Activated CD4-positive, alpha-beta T cell treated with anti-CD3 and anti-CD28 coated beads, Interleukin-2, amount 10 ng/mL, durations not matched to agents 7 days and 5 days (primary cell): ENCODE measurements around the gene NRXN2. TPM values are rescaled to one million over a fixed set of nuclear protein-coding genes. Genes with fewer than 3 reads are reported as not detected.
"Not testable (repeated sequence)": the region's sequence is repeated elsewhere in the genome, so short reads cannot be mapped to it uniquely, and the experiment has no call there.

Experiments used
- CTCF ChIA-PET: fragments of 350-600 bp; sonication (Branson Sonifier 250); formaldehyde crosslinking; loops from one replicate; lab custom pipeline; 2021; ENCODE audit warnings: antibody characterized with exemption; lab: Charles Lee
- POLR2A ChIA-PET: fragments of 350-600 bp; sonication (Branson Sonifier 250); formaldehyde crosslinking; loops from one replicate; lab custom pipeline; 2021; ENCODE audit warnings: antibody characterized with exemption; lab: Charles Lee
- DNase-seq: peaks from one replicate; pipeline ENCODE4 v3.0.0-alpha.2; 2020
- H3K27ac Mint-ChIP-seq: one replicate; pipeline ENCODE4 v1.8.0; 2021; ENCODE audit warnings: mild to moderate bottlenecking, moderate library complexity, mixed read lengths
- H3K27me3 Mint-ChIP-seq: one replicate; pipeline ENCODE4 v1.8.0; 2021; ENCODE audit warnings: mixed read lengths
- H3K36me3 Mint-ChIP-seq: one replicate; pipeline ENCODE4 v1.8.0; 2021; ENCODE audit warnings: low read depth, mixed read lengths
- H3K4me1 Mint-ChIP-seq: one replicate; pipeline ENCODE4 v1.8.0; 2021; ENCODE audit warnings: mixed read lengths
- H3K4me3 Mint-ChIP-seq: one replicate; pipeline ENCODE4 v1.8.0; 2021; ENCODE audit warnings: mild to moderate bottlenecking, moderate library complexity, mixed read lengths
- H3K9me3 Mint-ChIP-seq: one replicate; pipeline ENCODE4 v1.8.0; 2021; ENCODE audit warnings: mixed read lengths
- total RNA-seq, 2 experiments: library from RNA; stranded (reverse); gene quantifications; one replicate each; pipeline ENCODE4 v1.2.3, GENCODE V29; 2021

Gene NRXN2
- total RNA-seq, 2 experiments from 2014 or later = 0.07 to 0.15 TPM

DNA sequence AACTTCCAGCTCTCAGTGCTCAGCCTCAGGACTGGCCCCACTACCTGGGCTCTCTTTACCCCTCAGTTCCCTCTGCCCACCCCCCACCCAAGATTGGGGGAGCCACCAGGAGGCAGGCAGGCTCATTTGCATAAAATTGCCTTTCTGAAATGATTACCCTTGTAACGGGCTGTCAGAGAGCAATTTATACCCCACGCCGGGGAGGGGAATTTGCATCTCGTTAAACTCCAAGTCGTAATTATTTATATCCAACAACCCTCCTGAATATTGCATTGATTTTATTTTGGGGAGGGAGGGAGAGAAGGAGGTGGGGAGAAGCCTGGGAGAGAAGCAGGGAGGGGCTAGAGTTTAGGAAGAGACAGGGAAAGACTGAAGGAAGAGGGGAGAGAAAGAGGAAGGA, 8.3 kb downstream of the NRXN2 start:
- H3K4me1 Mint-ChIP-seq = peaks cover 16% of the 10 kb centered on the region
- peaks cover 72% of the 10 kb centered on the region for H3K27me3 Mint-ChIP-seq
- no peak overlapping the region for H3K27ac Mint-ChIP-seq
- no peaks in the 10 kb centered on the region for H3K9me3 Mint-ChIP-seq
- H3K36me3 Mint-ChIP-seq = no peaks in the 10 kb centered on the region
- ChIA-PET CTCF (no interaction called here), POLR2A (no interaction called here)
- no peak overlapping the region for H3K4me3 Mint-ChIP-seq
- DNase-seq = no peak

DNA sequence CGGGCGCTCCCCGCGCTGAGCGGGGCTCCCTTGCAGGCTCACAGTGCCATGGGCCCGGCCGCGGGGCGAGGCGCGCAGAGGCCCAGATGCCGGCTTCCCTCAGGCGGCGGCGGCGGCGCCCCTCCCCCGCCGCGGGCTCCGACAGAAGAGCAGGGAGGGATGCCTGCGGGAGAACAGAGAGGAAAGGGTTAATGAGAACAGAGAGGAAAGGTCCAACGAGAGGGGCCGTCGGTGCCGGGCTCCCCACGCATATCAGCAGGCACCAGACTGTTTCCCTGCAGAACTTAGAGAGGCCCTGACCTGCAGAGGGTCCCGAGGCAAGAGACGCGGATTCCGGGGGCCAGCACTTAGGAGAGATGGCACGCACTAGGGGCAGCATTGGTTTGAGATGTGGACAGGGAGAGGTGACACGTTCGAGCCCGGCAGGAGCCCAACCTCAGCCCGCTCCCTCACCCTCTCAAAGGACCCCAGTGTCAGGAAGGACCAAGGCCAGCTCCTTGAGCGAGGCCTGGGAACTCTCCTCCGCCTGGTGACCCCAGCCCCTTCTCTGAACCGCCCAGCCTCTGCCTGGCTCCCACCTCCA, 9.1 kb downstream of the NRXN2 start:
- DNase-seq = no peak
- H3K27ac Mint-ChIP-seq = no peak overlapping the region
- CTCF ChIA-PET = no interaction called here
- H3K4me1 Mint-ChIP-seq = peaks cover 16% of the 10 kb centered on the region
- no peaks in the 10 kb centered on the region for H3K9me3 Mint-ChIP-seq
- no peaks in the 10 kb centered on the region for H3K36me3 Mint-ChIP-seq
- POLR2A ChIA-PET = no interaction called here
- no peak overlapping the region for H3K4me3 Mint-ChIP-seq
- peaks cover 70% of the 10 kb centered on the region for H3K27me3 Mint-ChIP-seq

DNA sequence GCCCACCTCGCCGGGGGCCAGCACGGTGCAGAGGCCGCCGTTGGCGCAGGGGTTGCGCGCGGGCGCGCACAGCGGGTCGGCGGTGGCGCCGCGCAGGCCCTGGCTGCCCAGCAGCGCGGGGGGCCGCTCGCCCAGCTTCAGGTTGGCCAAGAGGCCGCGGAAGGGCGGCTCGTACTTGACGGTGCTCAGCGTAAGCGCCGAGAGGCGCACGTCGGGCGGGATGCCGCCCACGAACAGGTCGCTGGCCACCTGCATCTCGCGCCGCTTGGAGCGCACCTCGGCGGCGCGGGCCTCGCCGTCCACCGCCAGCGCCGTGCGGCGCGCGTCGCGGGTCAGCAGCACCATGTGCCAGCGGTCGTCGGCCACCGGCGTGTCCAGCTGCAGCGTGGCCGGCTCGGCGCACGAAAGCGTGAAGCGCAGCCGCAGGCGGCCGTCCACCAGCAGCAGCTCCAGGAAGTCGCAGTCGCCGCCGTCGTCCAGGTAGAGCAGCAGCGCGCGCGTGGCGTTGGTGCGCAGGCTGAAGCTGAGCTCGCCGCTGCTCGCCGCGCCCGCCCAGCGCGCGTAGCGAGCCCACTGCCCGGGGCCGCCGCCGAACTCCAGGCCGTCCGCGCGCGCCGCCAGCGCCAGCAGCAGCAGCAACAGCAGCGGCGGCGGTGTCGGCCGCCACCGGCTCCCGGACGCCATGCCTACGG, 9.8 kb downstream of the NRXN2 start:
- Mint-ChIP-seq H3K27ac (no peak overlapping the region), H3K4me1 (peaks cover 16% of the 10 kb centered on the region), H3K27me3 (peaks cover 70% of the 10 kb centered on the region), H3K9me3 (no peaks in the 10 kb centered on the region), H3K4me3 (no peak overlapping the region), H3K36me3 (no peaks in the 10 kb centered on the region)
- no peak for DNase-seq
- CTCF ChIA-PET = no interaction called here
- POLR2A ChIA-PET = no interaction called here

DNA sequence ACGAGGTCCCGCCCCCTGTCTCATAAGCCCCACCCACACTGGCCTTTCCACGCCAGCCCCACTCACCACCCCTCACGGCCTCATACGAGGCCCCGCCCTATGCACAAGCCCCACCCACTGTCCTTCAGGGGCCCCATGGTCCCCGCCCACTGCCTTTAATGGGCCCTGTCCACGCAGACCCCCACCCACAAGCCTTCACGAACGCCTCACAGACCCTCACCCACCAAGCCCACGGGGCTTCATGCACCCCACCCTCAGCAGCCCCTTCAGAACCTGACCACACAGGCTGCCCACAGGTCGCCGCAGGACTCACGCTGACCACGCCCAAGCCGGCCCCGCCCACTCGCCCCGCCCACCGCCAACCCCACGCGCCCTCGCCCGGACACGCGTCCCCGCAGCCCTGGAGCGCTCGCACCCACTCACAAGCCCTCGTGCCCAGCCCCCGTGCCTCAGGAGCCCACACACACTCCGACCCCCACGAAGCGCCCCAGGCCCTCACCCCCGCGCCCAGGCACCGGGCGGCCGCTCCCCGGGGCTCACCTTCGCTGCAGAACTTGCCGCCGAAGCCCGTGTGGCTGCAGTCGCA, 10.5 kb downstream of the NRXN2 start:
- POLR2A ChIA-PET = no interaction called here
- CTCF ChIA-PET = no interaction called here
- no peak for DNase-seq
- H3K4me1 Mint-ChIP-seq = peaks cover 16% of the 10 kb centered on the region
- no peaks in the 10 kb centered on the region for H3K36me3 Mint-ChIP-seq
- H3K9me3 Mint-ChIP-seq = no peaks in the 10 kb centered on the region
- H3K27me3 Mint-ChIP-seq = peaks cover 68% of the 10 kb centered on the region
- H3K27ac Mint-ChIP-seq = no peak overlapping the region
- H3K4me3 Mint-ChIP-seq = no peak overlapping the region

DNA sequence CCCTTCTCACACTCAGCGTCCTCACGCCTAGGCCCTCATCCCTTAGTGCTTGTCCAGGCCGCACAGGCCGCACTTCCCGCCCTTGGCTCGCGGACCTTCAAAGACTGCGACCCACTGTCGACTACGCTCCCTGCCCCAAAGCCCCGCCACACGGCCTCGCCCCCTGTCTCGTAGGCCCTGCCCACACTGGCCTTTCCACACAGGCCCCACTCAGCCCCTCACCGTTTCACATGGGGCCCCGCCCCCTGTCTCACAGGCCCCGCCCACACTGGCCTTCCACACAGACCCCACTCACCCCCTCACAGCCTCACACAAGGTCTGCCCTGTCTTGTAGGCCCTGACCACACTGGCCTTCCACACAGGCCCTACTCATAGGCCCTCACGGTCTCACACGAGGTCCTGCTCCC, 11.0 kb downstream of the NRXN2 start:
- Mint-ChIP-seq H3K27me3 (peaks cover 62% of the 10 kb centered on the region), H3K4me1 (peaks cover 16% of the 10 kb centered on the region), H3K27ac (peak overlapping the region; percentile 50), H3K36me3 (no peaks in the 10 kb centered on the region), H3K9me3 (no peaks in the 10 kb centered on the region), H3K4me3 (no peak overlapping the region)
- CTCF ChIA-PET = no interaction called here
- no peak for DNase-seq
- POLR2A ChIA-PET = no interaction called here

DNA sequence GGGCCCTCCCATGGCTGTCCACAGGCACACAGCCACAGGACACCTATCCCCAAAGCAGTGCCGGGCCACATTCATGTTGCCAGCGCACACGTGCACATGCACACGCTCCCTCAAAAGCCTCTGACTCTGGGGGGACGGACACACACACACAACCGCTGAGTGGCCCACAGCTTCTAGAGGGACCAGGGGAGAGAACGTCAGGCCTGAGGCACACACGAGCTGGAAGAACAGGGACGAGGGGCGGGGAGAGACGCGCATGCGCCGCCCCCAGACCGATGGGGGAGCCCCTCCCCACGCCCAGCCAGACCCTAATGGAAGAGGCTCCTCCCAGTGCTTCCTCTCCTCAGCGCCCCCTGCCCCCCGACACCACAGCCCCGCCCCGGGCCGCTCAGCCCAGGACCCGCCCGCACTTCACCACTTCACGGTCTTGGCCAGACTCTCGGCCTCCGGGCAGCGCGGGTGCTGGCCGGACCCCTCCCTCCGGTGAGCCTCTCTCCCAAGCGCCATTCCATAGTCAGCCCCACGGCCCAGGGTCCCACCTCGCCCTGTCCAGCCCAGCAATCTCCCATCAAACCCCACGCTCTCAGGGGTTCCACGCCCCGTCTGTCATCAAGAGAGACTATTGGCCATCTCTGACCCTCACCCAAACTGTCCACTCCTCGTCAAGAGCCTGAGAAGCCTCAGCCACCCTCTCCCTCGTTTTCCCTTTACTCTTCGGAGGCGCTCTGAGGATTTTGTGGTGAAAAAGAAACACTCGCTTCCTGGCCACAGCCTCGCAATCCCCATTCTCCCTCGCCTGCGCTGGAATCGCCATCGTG, 11.7 kb downstream of the NRXN2 start:
- no peaks in the 10 kb centered on the region for H3K9me3 Mint-ChIP-seq
- peak overlapping the region; percentile 50 for H3K27ac Mint-ChIP-seq
- no peaks in the 10 kb centered on the region for H3K36me3 Mint-ChIP-seq
- peaks cover 16% of the 10 kb centered on the region for H3K4me1 Mint-ChIP-seq
- peaks cover 61% of the 10 kb centered on the region for H3K27me3 Mint-ChIP-seq
- CTCF ChIA-PET = no interaction called here
- POLR2A ChIA-PET = no interaction called here
- H3K4me3 Mint-ChIP-seq = no peak overlapping the region
- DNase-seq = no peak

DNA sequence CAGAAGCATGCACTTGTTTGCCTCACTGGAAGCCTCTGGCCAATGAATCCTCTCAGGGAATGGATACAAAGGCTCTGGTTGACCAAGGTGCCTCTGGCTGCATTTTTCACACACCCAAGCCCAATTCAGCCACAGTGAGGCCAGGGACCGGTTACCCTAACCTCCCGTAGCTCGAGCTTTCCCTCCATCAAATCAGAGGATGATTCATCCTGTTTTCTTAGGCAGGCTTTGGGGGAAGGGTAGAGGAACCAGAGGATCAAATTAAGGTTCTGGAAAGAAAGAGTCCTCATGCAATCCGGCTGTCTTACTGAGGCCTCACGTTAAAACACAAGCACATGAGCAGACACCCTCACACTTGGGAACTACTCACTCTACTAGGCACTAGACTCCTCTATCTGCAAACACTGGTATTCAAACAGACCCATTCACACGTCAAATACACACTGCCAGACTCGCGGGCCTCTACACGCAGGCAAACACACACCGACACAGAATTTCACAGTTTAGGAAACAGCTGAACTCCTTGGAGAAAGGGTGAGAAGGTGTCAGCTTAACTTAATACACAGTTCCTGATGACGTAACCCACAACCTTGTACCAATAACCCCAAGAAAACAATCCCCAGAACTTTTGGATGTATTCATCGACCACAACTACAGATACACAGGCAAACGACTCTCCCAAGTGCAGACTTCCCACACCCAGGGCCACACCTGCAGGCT, 12.4 kb downstream of the NRXN2 start:
- no peaks in the 10 kb centered on the region for H3K36me3 Mint-ChIP-seq
- ChIA-PET CTCF (interaction anchor here (0.6 to 1.6 kb wide), 2 partner anchors 9 to 151 kb away, joined by 3 read pairs; no protein-coding TSS in a partner anchor), POLR2A (no interaction called here)
- peaks cover 16% of the 10 kb centered on the region for H3K4me1 Mint-ChIP-seq
- no peaks in the 10 kb centered on the region for H3K9me3 Mint-ChIP-seq
- peaks cover 56% of the 10 kb centered on the region for H3K27me3 Mint-ChIP-seq
- H3K27ac Mint-ChIP-seq = no peak overlapping the region
- no peak overlapping the region for H3K4me3 Mint-ChIP-seq
- DNase-seq = no peak

DNA sequence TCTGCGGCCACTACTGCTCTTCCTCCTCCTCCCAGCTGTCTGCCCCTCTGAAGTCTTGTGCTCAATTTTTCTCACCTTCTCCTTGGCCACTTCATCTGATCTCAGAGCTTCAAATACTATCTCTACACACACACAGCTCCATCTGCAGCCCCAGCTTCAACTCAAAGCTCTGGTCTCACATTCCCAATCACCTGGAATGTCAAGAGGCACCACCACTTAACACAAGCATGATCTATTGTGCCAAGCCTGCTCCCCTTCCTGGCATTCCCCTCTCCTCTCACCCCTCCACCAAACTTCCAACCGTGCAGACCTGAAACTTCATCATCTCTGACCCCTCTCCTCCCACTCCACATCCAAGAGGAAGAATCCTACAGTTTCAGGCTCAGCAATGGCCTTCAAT, 17.5 kb downstream of the NRXN2 start:
- Mint-ChIP-seq H3K9me3 (no peaks in the 10 kb centered on the region), H3K36me3 (no peaks in the 10 kb centered on the region), H3K4me1 (no peaks in the 10 kb centered on the region), H3K4me3 (no peak overlapping the region), H3K27ac (no peak overlapping the region), H3K27me3 (peaks cover 43% of the 10 kb centered on the region)
- DNase-seq = no peak
- POLR2A ChIA-PET = interaction anchor here (1.7 kb wide), 1 partner anchor 17 kb away, joined by 6 read pairs; no protein-coding TSS in a partner anchor
- CTCF ChIA-PET = interaction anchor here (0.6 to 2.5 kb wide), 5 partner anchors 14 to 72 kb away, joined by 3 to 12 read pairs (median 4); no protein-coding TSS in a partner anchor

DNA sequence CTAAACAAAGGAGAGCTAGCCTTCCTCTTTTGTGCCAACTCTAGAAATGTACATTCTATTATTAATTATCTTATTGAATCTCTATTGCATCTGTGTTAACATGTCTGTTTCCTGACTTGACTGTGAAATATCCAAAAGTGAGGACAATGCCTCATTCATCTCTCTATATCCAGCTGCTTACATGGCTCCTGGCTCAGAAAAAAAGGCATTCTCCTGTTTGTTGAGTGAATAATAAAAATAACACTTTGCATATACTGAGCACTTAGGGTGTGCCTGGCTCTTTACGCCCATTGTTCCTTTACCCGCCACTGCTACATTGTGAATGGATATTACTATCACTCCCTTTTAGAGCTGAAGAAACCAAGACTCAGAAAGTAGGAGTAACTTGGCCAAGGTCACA, 19.9 kb downstream of the NRXN2 start:
- Mint-ChIP-seq H3K9me3 (no peaks in the 10 kb centered on the region), H3K4me1 (no peaks in the 10 kb centered on the region), H3K36me3 (no peaks in the 10 kb centered on the region), H3K27ac (no peak overlapping the region), H3K27me3 (peaks cover 34% of the 10 kb centered on the region), H3K4me3 (no peak overlapping the region)
- POLR2A ChIA-PET = no interaction called here
- no peak for DNase-seq
- CTCF ChIA-PET = interaction anchor here (0.6 to 1.2 kb wide), 4 partner anchors 14 to 91 kb away, joined by 3 to 5 read pairs (median 4); no protein-coding TSS in a partner anchor

DNA sequence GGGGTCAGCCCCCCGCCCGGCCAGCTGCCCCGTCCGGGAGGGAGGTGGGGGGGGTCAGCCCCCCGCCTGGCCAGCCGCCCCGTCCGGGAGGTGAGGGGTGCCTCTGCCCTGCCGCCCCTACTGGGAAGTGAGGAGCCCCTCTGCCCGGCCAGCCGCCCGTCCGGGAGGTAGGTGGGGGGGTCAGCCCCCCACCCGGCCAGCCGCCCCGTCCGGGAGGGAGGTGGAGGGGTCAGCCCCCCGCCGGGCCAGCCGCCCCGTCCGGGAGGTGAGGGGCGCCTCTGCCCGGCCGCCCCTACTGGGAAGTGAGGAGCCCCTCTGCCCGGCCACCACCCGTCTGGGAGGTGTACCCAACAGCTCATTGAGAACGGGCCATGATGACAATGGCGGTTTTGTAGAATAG, 21.0 kb downstream of the NRXN2 start:
- H3K27ac Mint-ChIP-seq, H3K4me3 Mint-ChIP-seq, H3K4me1 Mint-ChIP-seq, H3K36me3 Mint-ChIP-seq, POLR2A ChIA-PET, H3K9me3 Mint-ChIP-seq, DNase-seq: not testable (repeated sequence)
- CTCF ChIA-PET = interaction anchor here (1.2 kb wide), 1 partner anchor 13 kb away, joined by 7 read pairs; no protein-coding TSS in a partner anchor
- H3K27me3 Mint-ChIP-seq = peaks cover 33% of the 10 kb centered on the region

DNA sequence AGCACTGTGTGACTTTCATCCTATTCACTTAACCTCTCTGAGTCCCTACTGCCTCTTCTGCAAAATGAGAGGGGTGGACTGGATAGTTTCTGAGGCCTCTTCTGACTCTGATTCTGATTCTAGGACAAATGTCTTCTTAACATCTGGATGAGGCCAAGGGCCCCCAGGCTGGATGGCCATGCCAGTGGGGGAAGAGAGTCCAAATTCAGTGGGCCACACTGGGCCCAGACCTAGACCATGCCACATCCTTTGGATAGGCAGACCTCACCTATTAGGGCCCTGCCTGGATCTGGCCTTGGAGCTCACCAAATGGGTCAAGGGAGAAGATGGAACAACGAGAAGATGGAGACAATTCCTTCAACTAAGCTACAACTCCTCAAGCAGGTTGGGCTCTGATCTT, 24.6 kb downstream of the NRXN2 start:
- H3K9me3 Mint-ChIP-seq = no peaks in the 10 kb centered on the region
- no peak for DNase-seq
- H3K4me1 Mint-ChIP-seq = peaks cover 1% of the 10 kb centered on the region
- no peaks in the 10 kb centered on the region for H3K36me3 Mint-ChIP-seq
- H3K27ac Mint-ChIP-seq = no peak overlapping the region
- H3K27me3 Mint-ChIP-seq = peaks cover 33% of the 10 kb centered on the region
- ChIA-PET POLR2A (no interaction called here), CTCF (interaction anchor here (1.6 kb wide), 1 partner anchor 10 kb away, joined by 9 read pairs; no protein-coding TSS in a partner anchor)
- no peak overlapping the region for H3K4me3 Mint-ChIP-seq

DNA sequence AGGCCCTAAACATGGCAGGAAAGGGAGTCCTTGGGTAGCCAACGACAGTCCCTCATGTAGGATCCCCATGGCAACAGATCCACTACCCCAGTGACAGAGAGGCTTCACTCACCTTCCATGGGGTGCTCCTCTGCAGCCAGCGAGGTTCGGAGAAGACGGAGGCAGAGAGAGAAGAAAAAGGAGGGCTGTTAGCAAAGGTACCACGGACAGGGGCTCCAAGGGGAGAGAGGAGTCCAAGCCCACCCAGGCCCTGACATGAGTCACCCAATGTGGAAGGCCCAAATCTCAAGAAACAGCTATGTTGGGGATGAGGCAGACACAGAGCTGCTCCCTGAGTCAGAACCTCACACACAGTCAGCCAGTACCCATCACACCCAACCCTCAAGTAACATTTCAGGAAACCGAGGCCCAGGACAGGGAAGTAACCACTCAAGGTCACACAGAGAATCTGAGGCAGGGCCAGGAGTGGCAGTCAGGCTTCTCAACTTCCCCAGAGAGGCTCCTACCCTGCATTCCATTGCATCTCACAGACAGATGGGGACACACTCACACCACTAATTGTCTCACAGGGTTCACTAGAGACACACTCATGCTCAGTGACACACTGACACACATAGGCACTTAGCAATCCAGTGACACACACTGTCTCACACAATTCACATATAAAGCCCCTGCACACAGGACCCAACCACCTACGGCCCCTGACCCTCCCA, 25.2 kb downstream of the NRXN2 start:
- Mint-ChIP-seq H3K4me3 (no peak overlapping the region), H3K9me3 (no peaks in the 10 kb centered on the region), H3K36me3 (no peaks in the 10 kb centered on the region), H3K27me3 (peaks cover 35% of the 10 kb centered on the region), H3K4me1 (peaks cover 6% of the 10 kb centered on the region), H3K27ac (no peak overlapping the region)
- DNase-seq = no peak
- POLR2A ChIA-PET = no interaction called here
- CTCF ChIA-PET = no interaction called here
